ENCODE measurements around the gene HSD17B3. TPM values are rescaled to one million over a fixed set of nuclear protein-coding genes. Genes with fewer than 3 reads are reported as not detected.

The HSD17B3 gene
- total and polyA plus RNA-seq, 2 of the 13 experiments (the other 11 are each of a cell fraction or from before 2014, with no cell fraction given), result 0.12 TPM; not detected in 1

DNA sequence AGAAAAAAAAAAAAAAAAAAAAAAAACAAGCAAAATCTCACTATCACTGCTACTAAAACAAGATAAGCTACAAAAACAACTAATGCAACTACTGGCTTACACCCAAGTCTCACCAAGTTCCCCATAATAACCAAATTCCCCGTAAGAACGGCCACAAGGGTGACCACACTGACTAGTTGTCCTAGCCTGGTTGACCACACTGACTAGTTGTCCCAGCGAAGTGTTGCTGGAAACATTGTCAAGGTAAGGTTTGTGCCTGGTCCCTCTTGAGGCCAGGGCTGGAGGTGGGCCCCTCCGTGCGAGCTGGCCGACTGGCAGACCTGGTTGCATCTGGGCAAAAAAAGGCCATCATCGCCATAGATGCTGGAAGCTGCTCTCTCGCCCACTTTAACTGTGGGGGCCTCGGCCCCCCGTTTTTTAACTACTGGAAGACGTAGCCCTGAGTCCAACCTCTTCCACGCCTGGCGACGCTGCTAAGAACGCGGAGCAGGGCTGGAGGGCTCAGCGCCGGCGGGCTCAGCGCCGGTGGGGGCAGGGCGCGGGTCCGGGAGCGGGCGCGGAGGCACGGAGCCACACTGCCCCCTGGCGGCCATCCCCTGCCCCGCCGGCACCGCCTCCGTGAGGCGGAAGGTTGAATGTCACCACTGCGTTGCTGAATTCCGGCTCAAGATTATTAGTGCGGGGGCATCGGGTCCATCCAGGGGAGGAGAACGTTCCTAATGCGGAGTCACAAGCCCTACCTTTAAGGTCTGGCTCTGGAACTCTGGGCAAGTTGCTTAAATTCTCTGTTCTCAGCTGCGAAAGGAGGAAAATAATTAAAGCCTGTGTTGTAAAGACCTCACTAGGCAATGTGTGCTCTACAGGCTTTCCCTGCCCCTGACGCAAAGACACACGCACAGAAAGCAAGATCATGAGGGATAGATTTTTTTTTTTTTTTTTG is 84.0 kb downstream of the HSD17B3 start (continued):
- TF ChIP-seq ELF3 (CRISPR knock-in tag; IDR thresholded peaks at IDR 0.05), result peak; percentile 41; the same call in 1 of the 2 replicates
- no peak for TF ChIP-seq ZNF577 (CRISPR knock-in tag; IDR thresholded peaks at IDR 0.05; ENCODE audit: borderline replicate concordance, low read depth)
- no peak for TF ChIP-seq TBX3 (IDR thresholded peaks at IDR 0.05; ENCODE audit: borderline replicate concordance)
- TF ChIP-seq ZSCAN25 (CRISPR knock-in tag; IDR thresholded peaks at IDR 0.05), result peak; percentile 69; the same call in 1 of the 2 replicates
- 0 out of 2 replicates have a peak, but pooled peaks have one; percentile 50 for TF ChIP-seq ZNF792 (CRISPR knock-in tag; IDR thresholded peaks at IDR 0.05)
- no peak; the same call in 1 of the 2 replicates for TF ChIP-seq SAFB2 (CRISPR knock-in tag; IDR thresholded peaks at IDR 0.05; ENCODE audit: borderline replicate concordance, low read depth)
- peak; percentile 54 for TF ChIP-seq SKI (IDR thresholded peaks at IDR 0.05; ENCODE audit: partially characterized antibody)
- TF ChIP-seq NONO (IDR thresholded peaks at IDR 0.05), result no peak
- peak; percentile 63; the same call in 1 of the 2 replicates for TF ChIP-seq NONO (CRISPR knock-in tag; conservative IDR thresholded peaks at IDR 0.05)
- TF ChIP-seq MYC (CRISPR knock-in tag; IDR thresholded peaks at IDR 0.05; ENCODE audit: borderline replicate concordance), result peak; percentile 19; the same call in 1 of the 2 replicates
- TF ChIP-seq, protein P1, sequence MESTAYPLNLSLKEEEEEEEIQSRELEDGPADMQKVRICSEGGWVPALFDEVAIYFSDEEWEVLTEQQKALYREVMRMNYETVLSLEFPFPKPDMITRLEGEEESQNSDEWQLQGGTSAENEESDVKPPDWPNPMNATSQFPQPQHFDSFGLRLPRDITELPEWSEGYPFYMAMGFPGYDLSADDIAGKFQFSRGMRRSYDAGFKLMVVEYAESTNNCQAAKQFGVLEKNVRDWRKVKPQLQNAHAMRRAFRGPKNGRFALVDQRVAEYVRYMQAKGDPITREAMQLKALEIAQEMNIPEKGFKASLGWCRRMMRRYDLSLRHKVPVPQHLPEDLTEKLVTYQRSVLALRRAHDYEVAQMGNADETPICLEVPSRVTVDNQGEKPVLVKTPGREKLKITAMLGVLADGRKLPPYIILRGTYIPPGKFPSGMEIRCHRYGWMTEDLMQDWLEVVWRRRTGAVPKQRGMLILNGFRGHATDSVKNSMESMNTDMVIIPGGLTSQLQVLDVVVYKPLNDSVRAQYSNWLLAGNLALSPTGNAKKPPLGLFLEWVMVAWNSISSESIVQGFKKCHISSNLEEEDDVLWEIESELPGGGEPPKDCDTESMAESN (CRISPR knock-in tag; conservative IDR thresholded peaks at IDR 0.05), result 0 out of 2 replicates have a peak, but pooled peaks have one; percentile 36
- TF ChIP-seq, protein P2, sequence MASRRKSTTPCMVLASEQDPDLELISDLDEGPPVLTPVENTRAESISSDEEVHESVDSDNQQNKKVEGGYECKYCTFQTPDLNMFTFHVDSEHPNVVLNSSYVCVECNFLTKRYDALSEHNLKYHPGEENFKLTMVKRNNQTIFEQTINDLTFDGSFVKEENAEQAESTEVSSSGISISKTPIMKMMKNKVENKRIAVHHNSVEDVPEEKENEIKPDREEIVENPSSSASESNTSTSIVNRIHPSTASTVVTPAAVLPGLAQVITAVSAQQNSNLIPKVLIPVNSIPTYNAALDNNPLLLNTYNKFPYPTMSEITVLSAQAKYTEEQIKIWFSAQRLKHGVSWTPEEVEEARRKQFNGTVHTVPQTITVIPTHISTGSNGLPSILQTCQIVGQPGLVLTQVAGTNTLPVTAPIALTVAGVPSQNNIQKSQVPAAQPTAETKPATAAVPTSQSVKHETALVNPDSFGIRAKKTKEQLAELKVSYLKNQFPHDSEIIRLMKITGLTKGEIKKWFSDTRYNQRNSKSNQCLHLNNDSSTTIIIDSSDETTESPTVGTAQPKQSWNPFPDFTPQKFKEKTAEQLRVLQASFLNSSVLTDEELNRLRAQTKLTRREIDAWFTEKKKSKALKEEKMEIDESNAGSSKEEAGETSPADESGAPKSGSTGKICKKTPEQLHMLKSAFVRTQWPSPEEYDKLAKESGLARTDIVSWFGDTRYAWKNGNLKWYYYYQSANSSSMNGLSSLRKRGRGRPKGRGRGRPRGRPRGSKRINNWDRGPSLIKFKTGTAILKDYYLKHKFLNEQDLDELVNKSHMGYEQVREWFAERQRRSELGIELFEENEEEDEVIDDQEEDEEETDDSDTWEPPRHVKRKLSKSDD (CRISPR knock-in tag; IDR thresholded peaks at IDR 0.05; ENCODE audit: low read depth), result 0 out of 2 replicates have a peak, but pooled peaks have one; percentile 28
- TF ChIP-seq, protein P3, sequence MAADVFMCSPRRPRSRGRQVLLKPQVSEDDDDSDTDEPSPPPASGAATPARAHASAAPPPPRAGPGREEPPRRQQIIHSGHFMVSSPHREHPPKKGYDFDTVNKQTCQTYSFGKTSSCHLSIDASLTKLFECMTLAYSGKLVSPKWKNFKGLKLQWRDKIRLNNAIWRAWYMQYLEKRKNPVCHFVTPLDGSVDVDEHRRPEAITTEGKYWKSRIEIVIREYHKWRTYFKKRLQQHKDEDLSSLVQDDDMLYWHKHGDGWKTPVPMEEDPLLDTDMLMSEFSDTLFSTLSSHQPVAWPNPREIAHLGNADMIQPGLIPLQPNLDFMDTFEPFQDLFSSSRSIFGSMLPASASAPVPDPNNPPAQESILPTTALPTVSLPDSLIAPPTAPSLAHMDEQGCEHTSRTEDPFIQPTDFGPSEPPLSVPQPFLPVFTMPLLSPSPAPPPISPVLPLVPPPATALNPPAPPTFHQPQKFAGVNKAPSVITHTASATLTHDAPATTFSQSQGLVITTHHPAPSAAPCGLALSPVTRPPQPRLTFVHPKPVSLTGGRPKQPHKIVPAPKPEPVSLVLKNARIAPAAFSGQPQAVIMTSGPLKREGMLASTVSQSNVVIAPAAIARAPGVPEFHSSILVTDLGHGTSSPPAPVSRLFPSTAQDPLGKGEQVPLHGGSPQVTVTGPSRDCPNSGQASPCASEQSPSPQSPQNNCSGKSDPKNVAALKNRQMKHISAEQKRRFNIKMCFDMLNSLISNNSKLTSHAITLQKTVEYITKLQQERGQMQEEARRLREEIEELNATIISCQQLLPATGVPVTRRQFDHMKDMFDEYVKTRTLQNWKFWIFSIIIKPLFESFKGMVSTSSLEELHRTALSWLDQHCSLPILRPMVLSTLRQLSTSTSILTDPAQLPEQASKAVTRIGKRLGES (CRISPR knock-in tag; IDR thresholded peaks at IDR 0.05; ENCODE audit: borderline replicate concordance), result no peak
- TF ChIP-seq, protein P4, sequence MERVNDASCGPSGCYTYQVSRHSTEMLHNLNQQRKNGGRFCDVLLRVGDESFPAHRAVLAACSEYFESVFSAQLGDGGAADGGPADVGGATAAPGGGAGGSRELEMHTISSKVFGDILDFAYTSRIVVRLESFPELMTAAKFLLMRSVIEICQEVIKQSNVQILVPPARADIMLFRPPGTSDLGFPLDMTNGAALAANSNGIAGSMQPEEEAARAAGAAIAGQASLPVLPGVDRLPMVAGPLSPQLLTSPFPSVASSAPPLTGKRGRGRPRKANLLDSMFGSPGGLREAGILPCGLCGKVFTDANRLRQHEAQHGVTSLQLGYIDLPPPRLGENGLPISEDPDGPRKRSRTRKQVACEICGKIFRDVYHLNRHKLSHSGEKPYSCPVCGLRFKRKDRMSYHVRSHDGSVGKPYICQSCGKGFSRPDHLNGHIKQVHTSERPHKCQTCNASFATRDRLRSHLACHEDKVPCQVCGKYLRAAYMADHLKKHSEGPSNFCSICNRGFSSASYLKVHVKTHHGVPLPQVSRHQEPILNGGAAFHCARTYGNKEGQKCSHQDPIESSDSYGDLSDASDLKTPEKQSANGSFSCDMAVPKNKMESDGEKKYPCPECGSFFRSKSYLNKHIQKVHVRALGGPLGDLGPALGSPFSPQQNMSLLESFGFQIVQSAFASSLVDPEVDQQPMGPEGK (CRISPR knock-in tag; IDR thresholded peaks at IDR 0.05), result peak; percentile 22
- TF ChIP-seq YEATS4 (CRISPR knock-in tag; IDR thresholded peaks at IDR 0.05; ENCODE audit: borderline replicate concordance), result peak; percentile 29; the same call in 1 of the 2 replicates
- peak; percentile 59; the same call in 1 of the 2 replicates for TF ChIP-seq MEIS2 (CRISPR knock-in tag; IDR thresholded peaks at IDR 0.05)
- peak; percentile 53; the same call in 1 of the 2 replicates for TF ChIP-seq ZBTB38 (CRISPR knock-in tag; IDR thresholded peaks at IDR 0.05)

Data from HepG2 (cell line).